GM13976 (cell line): ENCODE results near the gene GSX1.

Source experiments
- DNase-seq: peaks from one replicate; pipeline ENCODE4 v3.0.0; 2012; ENCODE audit warnings: low spot score
- in situ Hi-C: fragments of 300-500 bp; cut with MboI; formaldehyde crosslinking; loops from one replicate; pipeline ENCODE4 v1.12.0; 2022; ENCODE audit warnings: low sequenced_read_pairs, mixed read lengths, inconsistent platforms; ENCODE audit not compliant: unreplicated experiment
- TF ChIP-seq, protein P1 (sequence below): IDR thresholded peaks from 2 replicates; pipeline ENCODE4 v1.5.1; 2012; ENCODE audit warnings: borderline replicate concordance, mild to moderate bottlenecking; ENCODE audit not compliant: insufficient read depth; ENCODE audit errors: extremely low read depth, missing control alignments, control extremely low read depth

The GSX1 gene

GRCh38 chr13:27793507-27794367 lies 1.5 kb downstream of the GSX1 start:
- DNase-seq, result no peak
- in situ Hi-C loops, result no loop called here
- TF ChIP-seq, protein P1, sequence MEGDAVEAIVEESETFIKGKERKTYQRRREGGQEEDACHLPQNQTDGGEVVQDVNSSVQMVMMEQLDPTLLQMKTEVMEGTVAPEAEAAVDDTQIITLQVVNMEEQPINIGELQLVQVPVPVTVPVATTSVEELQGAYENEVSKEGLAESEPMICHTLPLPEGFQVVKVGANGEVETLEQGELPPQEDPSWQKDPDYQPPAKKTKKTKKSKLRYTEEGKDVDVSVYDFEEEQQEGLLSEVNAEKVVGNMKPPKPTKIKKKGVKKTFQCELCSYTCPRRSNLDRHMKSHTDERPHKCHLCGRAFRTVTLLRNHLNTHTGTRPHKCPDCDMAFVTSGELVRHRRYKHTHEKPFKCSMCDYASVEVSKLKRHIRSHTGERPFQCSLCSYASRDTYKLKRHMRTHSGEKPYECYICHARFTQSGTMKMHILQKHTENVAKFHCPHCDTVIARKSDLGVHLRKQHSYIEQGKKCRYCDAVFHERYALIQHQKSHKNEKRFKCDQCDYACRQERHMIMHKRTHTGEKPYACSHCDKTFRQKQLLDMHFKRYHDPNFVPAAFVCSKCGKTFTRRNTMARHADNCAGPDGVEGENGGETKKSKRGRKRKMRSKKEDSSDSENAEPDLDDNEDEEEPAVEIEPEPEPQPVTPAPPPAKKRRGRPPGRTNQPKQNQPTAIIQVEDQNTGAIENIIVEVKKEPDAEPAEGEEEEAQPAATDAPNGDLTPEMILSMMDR, result no peak

GRCh38 chr13:27794368-27794691 lies 2.0 kb downstream of the GSX1 start:
- in situ Hi-C loops, result no loop called here
- TF ChIP-seq, protein P1, result no peak
- DNase-seq, result no peak

GRCh38 chr13:27794921-27795717 lies 2.8 kb downstream of the GSX1 start:
- DNase-seq, result no peak
- in situ Hi-C loops, result no loop called here

GRCh38 chr13:27795718-27796019 lies 3.4 kb downstream of the GSX1 start:
- no peak for DNase-seq
- in situ Hi-C loops, result no loop called here

More at GRCh38 chr13:27794921-27795717, 2.8 kb downstream of the GSX1 start:
- TF ChIP-seq, protein P1, result no peak

GRCh38 chr13:27796544-27797227 lies 4.4 kb downstream of the GSX1 start:
- TF ChIP-seq, protein P1, result no peak
- no peak for DNase-seq
- in situ Hi-C loops, result no loop called here

More at GRCh38 chr13:27795718-27796019, 3.4 kb downstream of the GSX1 start:
- TF ChIP-seq, protein P1, result no peak

- no peak for DNase-seq
- in situ Hi-C loops, result no loop called here
- TF ChIP-seq, protein P1, result no peak
These were observed 4.9 kb downstream of the GSX1 start for GRCh38 chr13:27797228-27797624.
